ENCODE measurements around the gene TRMT2A.

The TRMT2A gene

GRCh38 chr22:20108757-20109230 lies 8.2 kb downstream of the TRMT2A start:
- TF ChIP-seq CTCF (IDR thresholded peaks at IDR 0.05; ENCODE audit: low read depth, low read length, missing control alignments) = no peak
- DNase-seq (ENCODE audit: low read depth) = no peak
- in situ Hi-C loops (cut with HindIII; ENCODE audit: low sequenced_read_pairs) = no loop called here
- no peak overlapping the region for H3K4me3 ChIP-seq (ENCODE audit: low read depth, low read length)

GRCh38 chr22:20107951-20108756 lies 8.9 kb downstream of the TRMT2A start:
- in situ Hi-C loops (cut with HindIII; ENCODE audit: low sequenced_read_pairs) = no loop called here
- no peak for TF ChIP-seq CTCF (IDR thresholded peaks at IDR 0.05; ENCODE audit: low read depth, low read length, missing control alignments)
- no peak overlapping the region for H3K4me3 ChIP-seq (ENCODE audit: low read depth, low read length)
- DNase-seq (ENCODE audit: low read depth) = no peak

GRCh38 chr22:20107471-20107901 lies 9.5 kb downstream of the TRMT2A start:
- in situ Hi-C loops (cut with HindIII; ENCODE audit: low sequenced_read_pairs) = no loop called here
- DNase-seq (ENCODE audit: low read depth) = no peak
- H3K4me3 ChIP-seq (ENCODE audit: low read depth, low read length) = no peak overlapping the region
- TF ChIP-seq CTCF (IDR thresholded peaks at IDR 0.05; ENCODE audit: low read depth, low read length, missing control alignments) = no peak

GRCh38 chr22:20106849-20107237 lies 10.2 kb downstream of the TRMT2A start:
- H3K4me3 ChIP-seq (ENCODE audit: low read depth, low read length) = no peak overlapping the region
- TF ChIP-seq CTCF (IDR thresholded peaks at IDR 0.05; ENCODE audit: low read depth, low read length, missing control alignments) = no peak
- DNase-seq (ENCODE audit: low read depth) = no peak
- in situ Hi-C loops (cut with HindIII; ENCODE audit: low sequenced_read_pairs) = no loop called here

GRCh38 chr22:20106205-20106848 lies 10.7 kb downstream of the TRMT2A start:
- in situ Hi-C loops (cut with HindIII; ENCODE audit: low sequenced_read_pairs) = no loop called here
- no peak for DNase-seq (ENCODE audit: low read depth)
- H3K4me3 ChIP-seq (ENCODE audit: low read depth, low read length) = no peak overlapping the region
- no peak for TF ChIP-seq CTCF (IDR thresholded peaks at IDR 0.05; ENCODE audit: low read depth, low read length, missing control alignments)

GRCh38 chr22:20105456-20106204 lies 11.4 kb downstream of the TRMT2A start:
- no peak for TF ChIP-seq CTCF (IDR thresholded peaks at IDR 0.05; ENCODE audit: low read depth, low read length, missing control alignments)
- no peak overlapping the region for H3K4me3 ChIP-seq (ENCODE audit: low read depth, low read length)
- DNase-seq (ENCODE audit: low read depth) = no peak
- in situ Hi-C loops (cut with HindIII; ENCODE audit: low sequenced_read_pairs) = no loop called here

All from astrocyte of the cerebellum (primary cell).